Lung microvascular endothelial cell (primary cell): ENCODE measurements around the gene NHLRC3. TPM values are rescaled to one million over a fixed set of nuclear protein-coding genes. Genes with fewer than 3 reads are reported as not detected.
A peak's percentile ranks its signal among the peaks of the same experiment; 100 is the strongest.
"Not testable (repeated sequence)": the region's sequence is repeated elsewhere in the genome, so short reads cannot be mapped to it uniquely, and the experiment has no call there.

Experiments used
- DNase-seq, 2 donors: peaks; one replicate each; pipeline versions ENCODE4 v3.0.0 to v3.0.0-alpha.2; 2010; ENCODE audit warnings: low read depth in 2 of 2
- total RNA-seq: library from RNA; depleted of rRNA; stranded (reverse); fragments of >200 nt; gene quantifications from 2 replicates; pipeline ENCODE4 v1.2.1, GENCODE V29; 2014

The NHLRC3 gene
- total RNA-seq = 5.9 and 10.1 TPM in 2 replicates

DNA sequence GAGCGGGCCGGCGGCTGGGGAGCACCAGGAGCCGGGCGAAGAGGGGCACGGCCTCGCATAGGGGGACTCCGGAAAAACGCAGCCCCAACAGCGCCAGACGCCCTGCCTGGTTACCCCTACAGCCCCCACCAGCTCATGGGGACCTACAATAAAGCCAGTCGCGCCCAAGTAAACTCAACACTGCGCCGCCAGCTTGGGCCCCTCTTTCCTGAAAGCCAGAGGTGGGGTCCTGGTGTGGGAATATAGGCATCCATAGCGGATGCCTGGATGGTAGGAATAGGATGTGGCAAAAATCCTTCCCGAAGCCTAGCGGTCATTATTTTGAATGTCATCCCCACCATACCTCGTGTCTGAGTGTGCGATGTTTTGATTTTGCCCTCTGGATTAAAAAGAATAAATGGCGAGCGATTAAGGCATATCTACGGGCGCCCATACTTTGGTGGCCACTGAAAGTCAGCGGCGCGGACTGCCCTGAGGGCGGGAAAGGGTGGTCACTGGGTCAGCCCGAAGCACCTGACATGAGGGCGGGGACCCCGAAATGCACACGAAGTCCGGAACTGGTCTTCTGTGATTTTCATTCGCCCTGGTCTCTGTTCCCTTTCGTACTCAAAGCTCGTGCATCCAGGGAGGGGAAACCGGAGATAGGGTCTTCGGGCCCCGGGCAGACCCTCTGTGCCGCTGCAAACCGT is at the start of gene NHLRC3, which contains the start of gene PROSER1:
Gene NHLRC3 (plus strand): TSS at position 577 of the 689 bp plus-strand sequence. CDS start 184 bp downstream, outside the sequence.
Gene PROSER1 (minus strand): TSS at position 210 of the 689 bp plus-strand sequence. CDS start 847 bp downstream, outside the sequence.
- peak; percentile 83 to 89 for DNase-seq

DNA sequence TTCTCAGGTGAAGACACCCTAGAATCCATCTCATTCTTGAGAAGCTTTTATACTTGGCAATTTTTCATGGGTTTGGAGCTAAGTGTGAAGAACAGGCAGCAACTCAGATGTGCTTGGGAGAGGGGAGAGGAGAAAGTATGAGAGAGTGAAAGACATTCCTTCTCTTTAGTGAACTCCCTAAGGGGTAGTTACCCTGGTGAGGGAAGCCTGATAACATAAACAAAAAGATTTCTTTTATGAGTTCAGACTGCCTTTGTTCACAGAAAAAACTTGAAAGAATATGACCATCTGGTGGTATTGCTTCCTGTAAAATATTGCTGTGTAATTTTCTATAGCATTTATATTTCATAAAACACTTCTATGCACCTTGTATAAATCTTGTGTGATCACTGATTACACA is 47.6 kb upstream of the NHLRC3 start, which contains the start of gene STOML3:
Gene STOML3 (minus strand): TSS at position 139 of the 400 bp plus-strand sequence. CDS start 110 bp downstream, at position 29.
- no peak for DNase-seq

DNA sequence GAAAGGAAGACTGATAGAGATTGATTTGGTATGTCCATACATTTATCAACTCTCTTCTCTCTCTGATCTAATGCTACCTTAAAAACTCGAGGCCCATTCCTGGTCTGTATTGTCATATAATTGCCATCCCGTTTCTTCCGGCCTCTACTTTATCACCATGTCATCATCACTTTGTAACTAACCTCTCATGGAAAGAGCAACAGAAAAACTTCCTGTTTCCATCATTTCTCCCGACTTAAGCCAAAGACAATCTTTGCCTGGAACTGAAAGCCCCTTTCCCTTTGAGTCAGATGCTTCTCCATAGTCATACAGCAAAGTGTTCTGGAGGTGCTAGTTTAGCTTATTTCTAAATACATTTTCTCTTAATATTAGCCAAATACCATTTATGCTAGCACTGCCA is 44.9 kb upstream of the NHLRC3 start:
- peak; percentile 6 to 79 for DNase-seq

DNA sequence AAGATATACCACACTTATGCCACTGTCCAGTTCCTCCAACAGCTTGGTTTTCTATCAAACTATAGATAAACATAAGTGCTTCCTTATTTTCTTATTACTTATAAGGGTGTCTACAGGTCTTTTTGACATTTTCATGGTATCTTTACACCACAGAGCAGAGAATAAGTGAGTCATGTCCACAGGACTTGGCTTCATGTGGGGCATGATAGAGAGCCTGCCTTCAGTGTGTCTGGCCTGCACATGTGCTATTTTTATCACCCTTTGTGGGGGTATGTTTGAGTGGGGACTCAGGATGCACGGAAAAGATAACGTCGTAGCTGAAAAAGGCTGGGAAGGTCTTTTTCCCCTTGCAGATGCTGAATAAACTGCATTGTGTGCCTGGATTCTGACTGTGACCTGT is 39.5 kb upstream of the NHLRC3 start:
- DNase-seq = no peak

GRCh38 chr13:39006371-39007111 is 31.7 kb upstream of the NHLRC3 start:
- not testable (repeated sequence) for DNase-seq

DNA sequence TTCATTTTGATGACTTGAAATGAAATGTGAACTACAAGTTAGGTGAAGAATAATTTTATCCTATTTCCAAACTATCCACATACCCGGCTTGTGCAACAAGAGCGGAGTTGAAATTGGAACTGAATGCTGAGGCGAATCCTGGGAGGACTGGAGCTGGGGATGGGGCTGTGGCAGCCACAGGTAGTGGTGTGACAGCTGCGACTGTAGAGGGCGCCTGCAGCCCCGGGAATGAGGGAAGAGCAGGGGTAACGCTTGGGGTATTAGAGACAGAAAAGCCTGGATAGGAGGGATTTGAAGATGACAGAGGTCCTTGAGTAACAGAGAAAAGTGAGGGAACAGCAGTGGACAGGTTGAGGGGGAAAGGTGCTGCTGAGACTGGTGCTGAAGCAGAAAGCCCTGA is 25.6 kb upstream of the NHLRC3 start:
- no peak for DNase-seq

GRCh38 chr13:39013462-39013861 is 24.8 kb upstream of the NHLRC3 start:
- DNase-seq = no peak

- DNase-seq = no peak
Observed at GRCh38 chr13:39016087-39016486, 22.2 kb upstream of the NHLRC3 start.

DNA sequence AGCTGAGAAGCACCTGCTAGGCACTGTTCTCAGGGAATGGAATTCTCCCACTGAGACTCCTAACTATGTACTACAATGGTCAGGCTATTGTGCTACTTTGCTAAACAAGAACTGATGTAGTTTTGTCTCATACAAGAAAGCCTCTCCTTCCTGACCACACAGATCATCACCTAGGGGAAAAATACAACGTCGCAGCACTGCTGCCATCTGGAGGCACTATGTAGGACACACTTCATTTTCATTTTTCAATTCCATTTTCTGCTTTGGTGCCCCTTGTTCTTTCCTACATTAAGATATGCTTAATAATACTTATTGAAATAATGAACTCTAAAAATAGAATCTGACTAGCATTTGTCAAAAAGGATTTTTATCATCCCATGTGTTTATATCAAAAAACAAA is 21.5 kb upstream of the NHLRC3 start:
- peak; percentile 44 to 72 for DNase-seq

DNA sequence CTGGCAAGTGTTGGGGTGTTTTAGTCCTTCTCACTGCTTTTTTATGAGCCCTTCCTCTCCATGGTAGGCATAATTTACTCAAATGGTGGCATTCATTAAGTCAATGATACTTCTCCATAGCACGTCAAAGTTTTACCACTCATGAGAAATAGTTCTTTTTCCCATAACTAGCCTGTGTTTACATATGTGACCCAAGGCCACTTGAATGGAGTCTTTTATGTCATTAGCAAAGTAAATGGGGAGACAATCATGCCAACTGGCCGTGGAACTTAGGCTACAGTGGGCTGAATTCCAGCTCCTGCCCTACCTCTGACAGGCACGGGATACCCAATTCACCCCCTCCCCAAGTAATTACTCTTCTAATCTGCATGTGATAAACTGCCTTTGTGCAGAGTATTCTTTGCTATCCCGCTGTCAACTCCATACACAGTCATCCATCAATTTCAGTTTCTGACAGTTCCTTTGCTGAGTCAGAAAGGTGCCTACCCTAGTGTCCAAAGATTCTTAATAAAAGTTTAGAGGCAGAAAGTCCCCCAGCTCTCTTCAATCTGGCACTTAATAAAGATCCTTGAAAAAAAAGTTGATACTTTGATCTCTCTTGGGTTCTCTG is 17.3 kb upstream of the NHLRC3 start:
- DNase-seq = no peak

GRCh38 chr13:39023316-39023715 is 14.9 kb upstream of the NHLRC3 start:
- DNase-seq = no peak

- no peak for DNase-seq
Observed at GRCh38 chr13:39023761-39024160, 14.5 kb upstream of the NHLRC3 start.

DNA sequence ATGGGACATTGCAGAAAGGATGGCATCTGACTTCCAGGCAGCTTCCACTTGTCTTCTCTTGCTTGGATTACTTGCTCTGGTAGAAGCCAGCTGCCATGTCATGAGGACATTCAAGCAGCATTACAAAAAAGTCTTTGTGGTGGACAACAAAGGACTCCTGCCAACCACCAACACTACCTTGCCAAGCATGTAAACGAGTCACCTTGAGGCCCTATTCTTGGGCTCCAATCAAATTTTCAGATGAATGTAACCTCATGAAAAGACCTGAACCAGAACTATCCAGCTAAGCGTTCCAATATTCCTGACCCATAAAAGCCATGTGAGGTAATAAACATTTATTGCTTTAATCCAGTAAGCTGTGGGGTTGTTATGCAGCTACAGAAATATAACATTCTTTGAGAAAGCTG is 12.8 kb upstream of the NHLRC3 start:
- no peak for DNase-seq

DNA sequence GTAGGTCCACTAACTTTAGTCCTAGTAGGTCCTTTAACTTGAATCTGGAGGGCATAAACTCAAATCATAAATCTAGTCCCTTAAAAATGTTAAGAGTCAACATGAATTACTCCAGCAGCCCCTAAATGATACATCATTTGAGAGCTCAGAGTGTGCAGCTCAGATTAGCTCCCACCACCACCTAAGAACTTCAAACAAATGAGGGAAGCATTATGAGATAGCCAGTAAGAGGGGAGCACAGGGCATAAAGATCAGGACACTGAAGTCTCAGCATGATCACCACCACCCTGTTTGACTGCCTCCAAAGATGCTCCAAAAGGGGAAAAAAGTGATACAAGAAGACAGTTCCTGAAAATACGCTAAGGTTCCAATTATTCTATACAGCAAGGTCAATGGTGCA is 6.1 kb upstream of the NHLRC3 start:
- DNase-seq = no peak

GRCh38 chr13:39034085-39034484 is 4.2 kb upstream of the NHLRC3 start:
- no peak for DNase-seq

DNA sequence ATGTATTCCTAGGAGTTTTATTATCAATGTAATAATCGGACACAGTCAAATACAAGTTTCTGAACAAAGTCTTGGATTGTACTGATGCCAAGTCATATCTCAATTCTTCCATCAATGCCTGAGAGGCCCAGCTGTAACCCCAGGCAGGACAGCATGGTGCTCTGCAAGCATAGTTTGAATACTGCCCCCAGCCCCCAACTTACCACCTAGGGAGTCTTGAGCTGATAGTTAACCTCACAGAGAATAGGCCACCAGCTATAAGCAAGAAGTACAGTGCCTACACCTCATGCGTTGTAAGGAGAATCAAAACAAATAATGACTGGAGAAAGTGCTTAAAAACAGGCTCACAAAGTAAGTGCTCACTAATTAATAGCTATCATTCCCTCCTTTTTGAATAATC is 3.1 kb upstream of the NHLRC3 start:
- no peak for DNase-seq

GRCh38 chr13:39035799-39036198 is 2.5 kb upstream of the NHLRC3 start:
- DNase-seq = peak in 1 of 2 donors; percentile 11

GRCh38 chr13:39036212-39036611 is 2.0 kb upstream of the NHLRC3 start:
- DNase-seq = peak; percentile 39 to 51

DNA sequence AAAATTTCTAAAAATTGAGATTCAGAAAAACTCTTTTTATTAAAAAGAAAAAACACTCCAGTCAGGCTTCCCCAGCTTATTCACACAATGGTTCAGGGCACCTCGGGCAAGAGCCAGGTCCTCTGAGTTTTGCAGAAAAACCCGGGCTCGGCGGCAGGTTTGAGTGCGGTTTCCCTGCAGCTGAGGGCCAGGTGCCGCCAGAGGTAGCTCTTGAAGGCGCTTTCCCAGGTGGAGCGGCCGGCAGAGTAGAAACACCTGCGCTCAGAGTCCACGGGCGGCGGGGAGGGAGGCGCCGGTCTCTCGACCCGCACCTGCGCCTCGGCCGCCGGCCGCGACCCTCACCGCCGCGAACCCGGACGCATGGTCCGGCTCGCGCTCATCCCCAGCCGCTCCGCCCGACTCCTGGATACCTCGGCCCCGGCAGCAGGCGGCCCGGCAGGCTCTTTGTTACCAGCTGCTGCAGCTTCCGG is 811 bp upstream of the NHLRC3 start:
- DNase-seq = no peak

- peak in 1 of 2 donors; percentile 24 for DNase-seq
Observed at GRCh38 chr13:39038569-39039030, 344 bp downstream of the NHLRC3 start.

GRCh38 chr13:39039041-39039440 is 785 bp downstream of the NHLRC3 start:
- DNase-seq = peak; percentile 3 to 21

- no peak for DNase-seq
Observed at GRCh38 chr13:39040206-39040605, 1.9 kb downstream of the NHLRC3 start.
